BJ (cell line): ENCODE results near the gene PPP4C. TPM values are rescaled to one million over a fixed set of nuclear protein-coding genes. Genes with fewer than 3 reads are reported as not detected.

Source experiments
- CTCF ChIA-PET: fragments of 350-600 bp; formaldehyde crosslinking; extraction: SDS; loops from one replicate; lab custom pipeline; 2021; ENCODE audit warnings: antibody characterized with exemption, inconsistent platforms; lab: Yijun Ruan, JAX
- POLR2A ChIA-PET: fragments of 300-600 bp; sonication (Branson Sonifier 250); formaldehyde crosslinking; extraction: SDS; loops from one replicate; lab custom pipeline; 2021; ENCODE audit warnings: antibody characterized with exemption; lab: Charles Lee
- DNase-seq: peaks from one replicate; pipeline ENCODE4 v3.0.0-alpha.2; 2011; ENCODE audit warnings: low read depth
- H3K27me3 ChIP-seq: 2 replicates; pipeline ENCODE4 v1.6.0; 2011; ENCODE audit warnings: low read length; ENCODE audit not compliant: control insufficient read depth, insufficient read depth
- H3K36me3 ChIP-seq: 2 replicates; pipeline ENCODE4 v1.5.1; 2011; ENCODE audit warnings: low read length; ENCODE audit not compliant: control insufficient read depth, insufficient read depth
- H3K4me3 ChIP-seq: 2 replicates; pipeline ENCODE4 v1.5.1; 2011; ENCODE audit warnings: low read depth, mild to moderate bottlenecking, control low read depth, low read length
- polyA plus RNA-seq: library from polyadenylated mRNA; depleted of rRNA; stranded (reverse); fragments of >200 nt; gene quantifications from 2 replicates; pipeline ENCODE4 v1.2.3, GENCODE V29; 2011
- TF ChIP-seq, protein P1 (sequence below): IDR thresholded peaks from 2 replicates; pipeline ENCODE4 v1.5.1; 2011; ENCODE audit warnings: low read depth, mild to moderate bottlenecking, control low read depth, inconsistent platforms, low read length, moderate library complexity; ENCODE audit not compliant: insufficient read depth

The PPP4C gene
- polyA plus RNA-seq, 1 experiment: 209 TPM

DNA sequence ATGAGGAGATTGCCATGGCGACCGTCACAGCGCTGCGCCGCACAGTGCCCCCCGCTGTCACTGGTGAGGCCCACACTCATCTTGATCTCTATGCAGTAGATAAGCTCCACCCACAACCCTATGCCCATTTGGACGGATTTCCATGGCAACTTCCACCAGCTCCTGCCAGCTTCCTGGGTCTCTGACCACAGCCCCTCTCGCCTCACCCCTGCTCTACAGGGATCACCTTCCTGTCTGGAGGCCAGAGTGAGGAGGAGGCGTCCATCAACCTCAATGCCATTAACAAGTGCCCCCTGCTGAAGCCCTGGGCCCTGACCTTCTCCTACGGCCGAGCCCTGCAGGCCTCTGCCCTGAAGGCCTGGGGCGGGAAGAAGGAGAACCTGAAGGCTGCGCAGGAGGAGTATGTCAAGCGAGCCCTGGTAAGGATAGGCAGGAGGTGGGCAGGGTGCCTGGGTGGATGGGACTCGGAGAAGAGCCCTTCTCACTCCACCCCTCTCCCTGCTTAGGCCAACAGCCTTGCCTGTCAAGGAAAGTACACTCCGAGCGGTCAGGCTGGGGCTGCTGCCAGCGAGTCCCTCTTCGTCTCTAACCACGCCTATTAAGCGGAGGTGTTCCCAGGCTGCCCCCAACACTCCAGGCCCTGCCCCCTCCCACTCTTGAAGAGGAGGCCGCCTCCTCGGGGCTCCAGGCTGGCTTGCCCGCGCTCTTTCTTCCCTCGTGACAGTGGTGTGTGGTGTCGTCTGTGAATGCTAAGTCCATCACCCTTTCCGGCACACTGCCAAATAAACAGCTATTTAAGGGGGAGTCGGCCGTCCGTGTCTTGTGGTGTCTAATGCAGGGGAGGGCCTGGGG is 6.0 kb upstream of the PPP4C start:
- Histone ChIP-seq H3K4me3 (peak overlapping the region; percentile 26), H3K27me3 (no peaks in the 10 kb centered on the region), H3K36me3 (peaks cover 44% of the 10 kb centered on the region)
- TF ChIP-seq, protein P1, sequence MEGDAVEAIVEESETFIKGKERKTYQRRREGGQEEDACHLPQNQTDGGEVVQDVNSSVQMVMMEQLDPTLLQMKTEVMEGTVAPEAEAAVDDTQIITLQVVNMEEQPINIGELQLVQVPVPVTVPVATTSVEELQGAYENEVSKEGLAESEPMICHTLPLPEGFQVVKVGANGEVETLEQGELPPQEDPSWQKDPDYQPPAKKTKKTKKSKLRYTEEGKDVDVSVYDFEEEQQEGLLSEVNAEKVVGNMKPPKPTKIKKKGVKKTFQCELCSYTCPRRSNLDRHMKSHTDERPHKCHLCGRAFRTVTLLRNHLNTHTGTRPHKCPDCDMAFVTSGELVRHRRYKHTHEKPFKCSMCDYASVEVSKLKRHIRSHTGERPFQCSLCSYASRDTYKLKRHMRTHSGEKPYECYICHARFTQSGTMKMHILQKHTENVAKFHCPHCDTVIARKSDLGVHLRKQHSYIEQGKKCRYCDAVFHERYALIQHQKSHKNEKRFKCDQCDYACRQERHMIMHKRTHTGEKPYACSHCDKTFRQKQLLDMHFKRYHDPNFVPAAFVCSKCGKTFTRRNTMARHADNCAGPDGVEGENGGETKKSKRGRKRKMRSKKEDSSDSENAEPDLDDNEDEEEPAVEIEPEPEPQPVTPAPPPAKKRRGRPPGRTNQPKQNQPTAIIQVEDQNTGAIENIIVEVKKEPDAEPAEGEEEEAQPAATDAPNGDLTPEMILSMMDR: no peak
- POLR2A ChIA-PET: interaction anchor here (0.7 kb wide), 1 partner anchor 23 kb away, joined by 12 read pairs; no protein-coding TSS in a partner anchor
- DNase-seq: no peak
- CTCF ChIA-PET: interaction anchor here (2.9 kb wide), 1 partner anchor 22 kb away, joined by 14 read pairs; the partner anchor contains the start of gene TBX6

DNA sequence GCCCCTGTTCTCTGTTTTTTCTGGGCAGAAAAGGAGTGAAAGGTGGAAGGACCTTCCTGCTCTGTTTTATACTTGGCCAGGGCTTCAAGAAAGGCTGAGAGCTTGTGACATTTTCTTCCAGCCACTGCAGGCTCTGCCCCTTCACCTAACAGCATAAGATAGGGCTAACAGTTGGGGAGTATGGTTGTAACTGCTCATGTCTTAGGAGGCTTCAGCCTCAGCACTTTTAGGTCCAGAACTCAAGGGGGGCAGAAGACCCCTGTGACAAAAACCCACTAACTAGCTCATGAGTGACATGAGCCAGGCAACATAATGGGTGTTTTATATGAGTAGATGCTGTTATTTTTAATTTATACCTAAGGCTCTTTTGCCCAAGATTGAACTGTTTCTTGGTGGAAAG is 5.3 kb upstream of the PPP4C start:
- TF ChIP-seq, protein P1: no peak
- Histone ChIP-seq H3K4me3 (no peak overlapping the region), H3K27me3 (no peaks in the 10 kb centered on the region), H3K36me3 (peaks cover 44% of the 10 kb centered on the region)
- ChIA-PET POLR2A (interaction anchor here (0.7 kb wide), 1 partner anchor 23 kb away, joined by 12 read pairs; no protein-coding TSS in a partner anchor), CTCF (interaction anchor here (2.9 kb wide), 1 partner anchor 21 kb away, joined by 14 read pairs; the partner anchor contains the start of gene TBX6)
- no peak for DNase-seq

DNA sequence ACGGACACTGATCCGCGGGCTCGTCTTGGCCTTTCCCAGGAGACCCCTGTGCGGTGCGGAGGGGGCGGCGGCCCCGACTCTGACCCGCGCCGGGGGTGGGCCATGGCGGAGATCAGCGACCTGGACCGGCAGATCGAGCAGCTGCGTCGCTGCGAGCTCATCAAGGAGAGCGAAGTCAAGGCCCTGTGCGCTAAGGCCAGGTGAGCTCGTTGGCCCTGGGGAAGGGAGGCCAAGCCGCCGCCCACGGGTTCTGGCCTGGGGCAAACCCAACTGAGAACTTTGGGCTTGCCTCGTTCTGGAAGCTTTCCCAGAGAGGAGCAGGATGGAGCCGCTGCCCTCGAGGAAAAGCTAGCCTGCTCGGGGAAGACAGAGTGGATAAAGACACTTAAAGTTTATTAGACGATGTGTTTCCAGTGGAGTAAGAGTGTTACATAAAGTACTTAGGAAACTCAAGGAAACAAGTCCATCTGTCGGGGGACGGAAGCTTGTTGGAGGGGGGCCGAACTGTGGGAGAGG is 540 bp downstream of the PPP4C start:
- Histone ChIP-seq H3K36me3 (peaks cover 28% of the 10 kb centered on the region), H3K4me3 (peak overlapping the region; percentile 60), H3K27me3 (no peaks in the 10 kb centered on the region)
- ChIA-PET CTCF (interaction anchor here (0.5 to 4.1 kb wide), 3 partner anchors 9 to 15 kb away, joined by 3 to 28 read pairs (median 3); partner anchors contain the start of gene TBX6), POLR2A (interaction anchor here (0.6 to 0.9 kb wide), 2 partner anchors 10 to 42 kb away, joined by 3 to 12 read pairs; no protein-coding TSS in a partner anchor)
- TF ChIP-seq, protein P1: no peak
- no peak for DNase-seq

DNA sequence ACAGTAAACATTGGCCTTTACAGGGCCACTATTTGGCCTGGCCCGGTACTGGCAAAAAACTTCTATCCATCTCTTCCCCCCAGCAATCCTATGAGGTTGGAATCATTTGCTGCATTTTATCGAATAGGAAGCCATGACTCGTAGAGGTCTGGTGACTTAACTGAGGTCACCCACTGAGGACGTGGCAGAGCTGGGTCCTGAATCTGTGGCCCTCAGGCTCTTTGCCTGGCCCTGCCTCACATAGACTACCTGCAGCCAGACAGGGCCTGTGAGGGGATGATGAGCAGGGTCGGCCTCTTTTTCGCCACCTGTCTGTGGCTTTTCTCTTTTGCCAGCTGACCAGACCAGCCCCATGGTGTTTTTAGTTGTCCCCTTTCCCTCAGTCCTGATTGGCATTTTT is 1.9 kb downstream of the PPP4C start:
- no peak for DNase-seq
- ChIA-PET POLR2A (interaction anchor here (1.1 kb wide), 1 partner anchor 12 kb away, joined by 3 read pairs; the partner anchor contains the start of gene ALDOA), CTCF (interaction anchor here (1.7 to 4.1 kb wide), 2 partner anchors 13 to 14 kb away, joined by 3 to 28 read pairs; partner anchors contain the start of gene TBX6)
- Histone ChIP-seq H3K4me3 (no peak overlapping the region), H3K36me3 (peaks cover 28% of the 10 kb centered on the region), H3K27me3 (no peaks in the 10 kb centered on the region)
- TF ChIP-seq, protein P1: no peak

DNA sequence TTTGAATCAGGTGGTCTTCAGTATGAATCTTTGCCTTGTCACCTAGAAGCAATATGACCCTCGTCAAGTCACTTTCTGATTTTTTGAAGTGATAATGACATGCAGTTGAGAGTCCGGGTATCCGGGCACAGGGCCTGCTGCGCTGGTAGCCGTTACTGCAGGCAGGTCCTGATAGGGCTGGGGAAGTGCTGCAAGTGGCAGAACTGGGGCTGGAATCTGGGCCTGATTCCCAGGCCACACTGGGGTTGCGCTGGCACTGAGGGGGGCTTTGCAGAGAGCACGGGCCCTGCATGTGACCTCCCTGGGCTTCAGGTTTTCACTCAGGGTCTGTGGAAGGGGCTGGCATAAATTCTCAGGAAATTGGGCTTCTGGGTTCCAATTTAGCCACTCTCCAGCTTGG is 3.0 kb downstream of the PPP4C start:
- CTCF ChIA-PET: interaction anchor here (1.2 to 1.7 kb wide), 2 partner anchors 14 to 17 kb away, joined by 3 read pairs; partner anchors contain the start of gene YPEL3
- POLR2A ChIA-PET: interaction anchor here (0.6 kb wide), 1 partner anchor 10 kb away, joined by 3 read pairs; no protein-coding TSS in a partner anchor

More for the DNA sequence above, 3.0 kb downstream of the PPP4C start:
- peaks cover 37% of the 10 kb centered on the region for H3K36me3 ChIP-seq
- no peak for DNase-seq
- TF ChIP-seq, protein P1: no peak
- no peak overlapping the region for H3K4me3 ChIP-seq
- no peaks in the 10 kb centered on the region for H3K27me3 ChIP-seq
